Mesodermal cell (in vitro differentiated cells): ENCODE data around the gene TDRD9. TPM values are rescaled to one million over a fixed set of nuclear protein-coding genes. Genes with fewer than 3 reads are reported as not detected.

Experiments used
- H3K27ac ChIP-seq: 2 replicates; pipeline ENCODE4 v1.7.0; 2013; ENCODE audit warnings: mild to moderate bottlenecking, low read depth, low read length, moderate library complexity; ENCODE audit not compliant: severe bottlenecking
- H3K36me3 ChIP-seq: 2 replicates; pipeline ENCODE4 v1.7.1; 2013; ENCODE audit warnings: mild to moderate bottlenecking, low read length, moderate library complexity; ENCODE audit not compliant: control insufficient read depth, insufficient read depth
- H3K4me1 ChIP-seq: one replicate; pipeline ENCODE4 v1.7.1; 2013; ENCODE audit warnings: mild to moderate bottlenecking, low read length; ENCODE audit not compliant: insufficient read depth, control insufficient read depth, poor library complexity, severe bottlenecking
- H3K4me3 ChIP-seq: 2 replicates; pipeline ENCODE4 v1.7.0; 2013; ENCODE audit warnings: low read length, control low read depth, mild to moderate bottlenecking; ENCODE audit not compliant: insufficient read depth, poor library complexity, severe bottlenecking; ENCODE audit errors: extremely low read depth
- H3K9me3 ChIP-seq: 2 replicates; pipeline ENCODE4 v1.7.1; 2013; ENCODE audit warnings: mild to moderate bottlenecking, low read length, moderate library complexity; ENCODE audit not compliant: control insufficient read depth
- WGBS, 2 experiments: methylation state at CpG; one replicate each; pipeline ENCODE4 v1.1.5; 2013; ENCODE audit warnings: missing lambda C conversion rate in 2 of 2; ENCODE audit not compliant: insufficient coverage in 2 of 2; 5-methylcytosine and 5-hydroxymethylcytosine counted together
- polyA plus RNA-seq, 2 experiments: library from polyadenylated mRNA; stranded (reverse); fragments of 50-300 nt; gene quantifications; one replicate each; pipeline ENCODE4 v1.2.3, GENCODE V29; 2013

Gene TDRD9, protein sequence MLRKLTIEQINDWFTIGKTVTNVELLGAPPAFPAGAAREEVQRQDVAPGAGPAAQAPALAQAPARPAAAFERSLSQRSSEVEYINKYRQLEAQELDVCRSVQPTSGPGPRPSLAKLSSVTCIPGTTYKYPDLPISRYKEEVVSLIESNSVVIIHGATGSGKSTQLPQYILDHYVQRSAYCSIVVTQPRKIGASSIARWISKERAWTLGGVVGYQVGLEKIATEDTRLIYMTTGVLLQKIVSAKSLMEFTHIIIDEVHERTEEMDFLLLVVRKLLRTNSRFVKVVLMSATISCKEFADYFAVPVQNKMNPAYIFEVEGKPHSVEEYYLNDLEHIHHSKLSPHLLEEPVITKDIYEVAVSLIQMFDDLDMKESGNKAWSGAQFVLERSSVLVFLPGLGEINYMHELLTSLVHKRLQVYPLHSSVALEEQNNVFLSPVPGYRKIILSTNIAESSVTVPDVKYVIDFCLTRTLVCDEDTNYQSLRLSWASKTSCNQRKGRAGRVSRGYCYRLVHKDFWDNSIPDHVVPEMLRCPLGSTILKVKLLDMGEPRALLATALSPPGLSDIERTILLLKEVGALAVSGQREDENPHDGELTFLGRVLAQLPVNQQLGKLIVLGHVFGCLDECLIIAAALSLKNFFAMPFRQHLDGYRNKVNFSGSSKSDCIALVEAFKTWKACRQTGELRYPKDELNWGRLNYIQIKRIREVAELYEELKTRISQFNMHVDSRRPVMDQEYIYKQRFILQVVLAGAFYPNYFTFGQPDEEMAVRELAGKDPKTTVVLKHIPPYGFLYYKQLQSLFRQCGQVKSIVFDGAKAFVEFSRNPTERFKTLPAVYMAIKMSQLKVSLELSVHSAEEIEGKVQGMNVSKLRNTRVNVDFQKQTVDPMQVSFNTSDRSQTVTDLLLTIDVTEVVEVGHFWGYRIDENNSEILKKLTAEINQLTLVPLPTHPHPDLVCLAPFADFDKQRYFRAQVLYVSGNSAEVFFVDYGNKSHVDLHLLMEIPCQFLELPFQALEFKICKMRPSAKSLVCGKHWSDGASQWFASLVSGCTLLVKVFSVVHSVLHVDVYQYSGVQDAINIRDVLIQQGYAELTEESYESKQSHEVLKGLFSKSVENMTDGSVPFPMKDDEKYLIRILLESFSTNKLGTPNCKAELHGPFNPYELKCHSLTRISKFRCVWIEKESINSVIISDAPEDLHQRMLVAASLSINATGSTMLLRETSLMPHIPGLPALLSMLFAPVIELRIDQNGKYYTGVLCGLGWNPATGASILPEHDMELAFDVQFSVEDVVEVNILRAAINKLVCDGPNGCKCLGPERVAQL (N-terminal part only)
- polyA plus RNA-seq (2013, experiment 1 of 2): not detected
- not detected for polyA plus RNA-seq (2013, experiment 2 of 2)

GRCh38 chr14:103928011-103928890 lies at the start of gene TDRD9:
TSS of gene TDRD9 (plus strand) at chr14:103928456. CDS start at chr14:103928510, 54 bp downstream.
- WGBS, 2 experiments: 95 to 96% methylated on average over 83 to 95 of the region's 97 CpGs

DNA sequence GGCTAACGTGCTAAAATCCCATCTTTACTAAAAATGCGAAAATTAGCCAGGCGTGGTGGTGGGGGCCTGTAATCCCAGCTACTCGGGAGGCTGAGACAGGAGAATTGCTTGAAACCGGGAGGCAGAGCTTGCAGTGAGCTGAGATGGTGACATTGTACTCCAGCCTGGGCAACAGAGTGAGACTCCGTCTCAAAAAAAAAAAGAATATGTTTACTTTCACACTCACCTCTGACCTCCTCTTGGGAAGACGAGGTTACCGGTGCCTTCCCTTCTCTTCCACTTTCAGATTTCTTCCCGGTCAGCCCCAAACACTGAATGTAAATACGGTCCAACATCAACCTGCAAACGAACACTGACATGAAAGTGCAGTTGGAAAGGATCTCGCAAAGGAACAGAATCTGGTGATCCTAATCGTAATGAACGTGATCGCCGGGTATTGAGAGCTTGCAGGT lies 49.1 kb upstream of the TDRD9 start:
- Histone ChIP-seq H3K36me3 (no peaks in the 10 kb centered on the region), H3K27ac (no peak overlapping the region), H3K4me1 (peaks cover 2% of the 10 kb centered on the region), H3K4me3 (no peak overlapping the region), H3K9me3 (no peaks in the 10 kb centered on the region)
- WGBS, 2 experiments: 92 to 95% methylated on average over 16 of the region's 16 CpGs

More at GRCh38 chr14:103928011-103928890, at the start of gene TDRD9:
- peaks cover 5% of the 10 kb centered on the region for H3K4me1 ChIP-seq
- no peak within 1 kb of the TSS for H3K27ac ChIP-seq
- H3K4me3 ChIP-seq: no peak within 1 kb of the TSS
- no peaks in the 10 kb centered on the region for H3K9me3 ChIP-seq
- H3K36me3 ChIP-seq: no peaks in the 10 kb centered on the region

- no peaks in the 10 kb centered on the region for H3K36me3 ChIP-seq
- no peaks in the 10 kb centered on the region for H3K9me3 ChIP-seq
- H3K27ac ChIP-seq: no peak overlapping the region
- H3K4me3 ChIP-seq: no peak overlapping the region
- 67 to 74% methylated on average over 29 to 33 of the region's 34 CpGs for WGBS, 2 experiments
- H3K4me1 ChIP-seq: peaks cover 2% of the 10 kb centered on the region
Observed at GRCh38 chr14:103879570-103880347, 48.5 kb upstream of the TDRD9 start.

DNA sequence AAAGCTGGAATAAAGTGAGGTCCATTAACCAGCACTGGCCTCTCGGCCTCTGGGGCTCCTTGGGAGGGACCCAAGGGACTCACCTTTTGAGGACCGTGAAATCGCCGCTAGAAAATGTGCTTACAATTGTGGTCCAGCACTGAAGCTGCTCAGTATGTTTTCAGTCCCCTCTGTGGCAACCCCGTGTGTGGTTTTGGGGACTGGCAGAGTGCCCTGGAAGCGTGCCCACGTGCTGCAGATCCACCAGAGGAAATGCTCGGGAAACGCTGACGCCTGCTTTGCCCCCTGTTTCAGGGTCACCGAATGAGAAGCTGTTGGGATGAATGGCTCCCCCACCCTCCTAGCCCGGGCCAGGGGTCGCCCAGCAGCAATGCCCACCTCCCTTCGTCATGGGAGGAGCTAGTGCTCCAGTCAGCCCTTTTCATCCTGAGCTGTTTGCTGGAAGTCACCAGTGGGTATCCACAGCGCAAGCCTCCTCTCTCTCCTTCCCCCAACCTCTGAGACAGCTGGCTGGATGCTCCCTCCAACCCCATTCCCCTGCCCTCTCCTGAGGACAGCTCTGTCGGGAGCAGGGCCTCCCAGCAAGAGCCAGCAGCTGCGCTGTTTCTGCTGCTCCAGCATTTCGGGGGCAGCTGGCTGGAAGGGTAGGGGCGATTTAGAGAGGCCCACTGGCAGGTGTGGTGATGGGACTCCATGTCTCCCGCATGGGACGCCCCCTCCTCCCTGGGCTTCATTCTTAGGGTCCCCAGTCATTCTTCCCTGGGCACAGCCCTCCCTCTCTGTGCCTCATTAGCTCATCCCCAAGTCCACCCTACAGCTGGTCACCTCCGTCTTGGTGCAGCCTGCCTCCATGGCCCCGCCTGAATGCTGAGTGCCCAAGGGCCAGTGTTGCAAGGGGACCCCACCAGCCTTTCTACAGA lies 47.6 kb upstream of the TDRD9 start:
- WGBS, 2 experiments: 81 to 85% methylated on average over 21 to 23 of the region's 23 CpGs
- Histone ChIP-seq H3K4me1 (peaks cover 2% of the 10 kb centered on the region), H3K36me3 (no peaks in the 10 kb centered on the region), H3K4me3 (no peak overlapping the region), H3K27ac (no peak overlapping the region), H3K9me3 (no peaks in the 10 kb centered on the region)

DNA sequence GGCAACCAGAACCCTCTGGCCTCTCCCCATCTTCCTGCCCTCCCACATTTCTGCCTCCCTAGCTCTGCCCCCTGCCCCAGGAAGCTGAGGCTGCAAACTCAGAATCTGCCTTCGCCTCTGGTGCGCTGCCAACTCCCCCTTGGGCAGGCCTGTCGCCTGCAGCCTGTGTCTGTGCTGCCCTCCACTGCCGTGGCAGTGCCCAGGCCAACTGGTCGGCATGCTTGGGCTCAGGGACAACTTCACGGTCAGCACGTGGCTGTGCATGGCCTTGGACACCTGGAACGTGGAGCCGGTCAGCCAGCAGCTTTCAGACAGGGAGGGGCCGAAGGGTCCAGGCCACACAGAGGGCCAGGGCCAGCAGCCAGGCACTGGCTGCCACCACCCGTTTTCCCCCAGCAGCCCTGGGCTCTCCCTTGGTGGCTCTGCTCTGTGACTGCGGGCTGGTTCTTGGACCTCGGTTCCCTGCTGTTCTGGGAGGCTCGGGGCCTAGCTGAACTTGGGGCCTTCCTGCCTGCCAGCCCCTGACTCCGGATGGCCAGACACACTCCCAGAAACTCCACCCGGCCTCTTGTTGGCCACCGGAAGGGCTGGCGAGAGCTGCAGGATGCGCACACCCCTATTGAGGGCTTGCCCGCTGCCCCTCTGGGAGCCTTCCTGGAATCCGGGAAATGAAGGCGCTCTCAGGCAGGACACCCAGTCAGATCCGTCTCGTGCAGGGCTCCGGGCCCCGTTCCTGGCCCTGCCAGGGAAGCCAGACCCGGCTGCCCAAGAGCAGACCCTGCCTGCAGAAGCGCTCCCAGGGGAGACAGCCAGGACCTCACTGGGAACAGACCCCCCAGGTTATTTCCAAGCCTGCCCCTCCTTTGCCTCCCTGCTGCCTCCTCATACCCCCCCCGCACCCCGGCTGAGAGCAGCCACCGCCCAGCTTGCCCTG lies 46.7 kb upstream of the TDRD9 start:
- 93 to 94% methylated on average over 27 to 28 of the region's 31 CpGs for WGBS, 2 experiments

DNA sequence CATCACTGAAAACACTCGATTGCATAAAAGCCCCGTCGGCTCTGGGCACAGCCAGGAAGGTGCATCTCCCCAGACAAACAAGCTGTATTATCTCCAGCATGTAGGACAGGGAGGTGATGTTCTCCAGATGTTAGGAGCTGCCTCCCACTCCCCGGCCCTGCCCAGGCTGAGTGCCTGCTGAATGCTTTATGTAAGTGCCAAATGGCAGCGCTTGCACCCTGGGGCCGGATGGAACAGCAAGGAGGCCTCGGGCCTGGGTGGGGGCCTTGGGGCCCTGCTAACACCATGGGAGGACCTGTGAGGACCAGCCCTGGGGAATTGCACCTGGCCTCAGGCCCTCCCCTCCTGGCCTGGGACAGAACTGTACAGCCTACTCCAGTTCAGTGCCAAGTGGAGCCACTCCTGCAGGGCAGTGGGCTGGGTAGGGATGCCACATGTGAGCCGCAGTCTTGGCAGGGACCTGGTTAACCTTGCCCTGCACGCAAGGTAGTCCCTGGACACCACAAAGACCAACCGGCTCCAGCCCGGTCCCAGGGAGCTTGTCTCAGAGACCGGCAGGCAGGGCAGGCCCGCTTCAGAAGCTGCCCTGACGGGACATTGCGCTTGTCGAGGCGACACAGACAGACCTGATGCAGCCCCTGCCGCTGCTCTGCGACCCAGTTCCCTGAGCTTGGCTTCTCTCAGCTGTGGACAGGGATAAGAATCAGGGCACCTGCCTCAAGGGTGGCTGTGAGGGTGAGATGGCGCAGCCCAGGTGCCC lies 45.6 kb upstream of the TDRD9 start:
- H3K4me3 ChIP-seq: no peak overlapping the region
- H3K27ac ChIP-seq: no peak overlapping the region
- no peaks in the 10 kb centered on the region for H3K36me3 ChIP-seq
- peaks cover 2% of the 10 kb centered on the region for H3K4me1 ChIP-seq
- 94% methylated on average over 16 to 18 of the region's 20 CpGs for WGBS, 2 experiments
- no peaks in the 10 kb centered on the region for H3K9me3 ChIP-seq

More for the DNA sequence above, 46.7 kb upstream of the TDRD9 start:
- Histone ChIP-seq H3K4me3 (no peak overlapping the region), H3K36me3 (no peaks in the 10 kb centered on the region), H3K4me1 (peaks cover 2% of the 10 kb centered on the region), H3K27ac (no peak overlapping the region), H3K9me3 (no peaks in the 10 kb centered on the region)

DNA sequence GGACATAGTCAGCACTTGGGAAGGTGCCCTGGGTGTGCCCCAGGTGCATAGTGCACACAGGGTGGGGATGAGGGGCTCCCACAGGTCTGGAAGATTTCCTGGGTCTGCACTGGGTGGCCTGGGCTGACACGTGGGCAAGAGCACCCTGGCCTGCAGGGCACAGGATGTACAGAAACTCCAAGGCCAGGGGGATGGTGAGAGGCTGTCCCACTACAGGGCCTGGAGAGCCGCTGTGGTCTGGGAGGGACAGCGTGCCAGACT lies 45.1 kb upstream of the TDRD9 start:
- WGBS, 2 experiments: 82 to 86% methylated on average over 1 to 2 of the region's 3 CpGs
- H3K9me3 ChIP-seq: no peaks in the 10 kb centered on the region
- peaks cover 2% of the 10 kb centered on the region for H3K4me1 ChIP-seq
- H3K4me3 ChIP-seq: no peak overlapping the region
- no peaks in the 10 kb centered on the region for H3K36me3 ChIP-seq
- no peak overlapping the region for H3K27ac ChIP-seq
